ENCODE data around the gene ZAR1.

GRCh38 chr4:48481581-48481980 is 8.5 kb upstream of the ZAR1 start:
- no peak for TF ChIP-seq CTCF (IDR thresholded peaks at IDR 0.05)
- no peak for TF ChIP-seq POLR2AphosphoS5 (IDR thresholded peaks at IDR 0.05; ENCODE audit: insufficient read depth in 1 of 2, low read depth in 1 of 2)
- TF ChIP-seq POLR2A (IDR thresholded peaks at IDR 0.05), result no peak

Data from vagina (tissue), 2 donors.